Activated CD8-positive, alpha-beta memory T cell treated with anti-CD3 and anti-CD28 coated beads, Interleukin-2, amount 50 U/mL, for 48 hours (primary cell): ENCODE results near the gene SPATA25.
"Not testable (repeated sequence)": the region's sequence is repeated elsewhere in the genome, so short reads cannot be mapped to it uniquely, and the experiment has no call there.

Source experiments
- DNase-seq: peaks from one replicate; pipeline ENCODE4 v3.0.0-alpha.2; 2020

The SPATA25 gene, protein sequence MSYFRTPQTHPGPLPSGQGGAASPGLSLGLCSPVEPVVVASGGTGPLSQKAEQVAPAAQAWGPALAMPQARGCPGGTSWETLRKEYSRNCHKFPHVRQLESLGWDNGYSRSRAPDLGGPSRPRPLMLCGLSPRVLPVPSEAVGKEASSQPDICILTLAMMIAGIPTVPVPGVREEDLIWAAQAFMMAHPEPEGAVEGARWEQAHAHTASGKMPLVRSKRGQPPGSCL

DNA sequence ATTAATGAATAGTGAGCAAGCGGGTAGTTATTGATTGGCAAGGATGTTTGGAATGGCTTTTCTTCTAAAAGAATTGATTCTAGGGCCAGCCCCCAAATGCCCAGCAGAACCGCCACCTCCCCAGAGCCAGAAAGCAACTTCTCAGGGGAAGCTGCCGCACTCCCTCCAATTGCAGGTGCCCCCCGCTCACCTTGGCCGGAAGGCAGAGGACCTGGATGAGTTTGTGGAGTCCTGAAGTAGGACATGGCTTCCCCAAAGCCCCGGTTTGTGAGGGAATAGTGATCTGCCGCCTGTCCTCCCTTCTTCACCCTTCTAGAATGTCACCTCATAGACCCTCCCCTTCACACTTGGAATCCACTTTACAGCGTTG lies at the start of gene SPATA25:
SPATA25 (minus strand) TSS at position 277 of the 370 bp plus-strand sequence; CDS start at position 245, 32 bp downstream.
- DNase-seq, result no peak

DNA sequence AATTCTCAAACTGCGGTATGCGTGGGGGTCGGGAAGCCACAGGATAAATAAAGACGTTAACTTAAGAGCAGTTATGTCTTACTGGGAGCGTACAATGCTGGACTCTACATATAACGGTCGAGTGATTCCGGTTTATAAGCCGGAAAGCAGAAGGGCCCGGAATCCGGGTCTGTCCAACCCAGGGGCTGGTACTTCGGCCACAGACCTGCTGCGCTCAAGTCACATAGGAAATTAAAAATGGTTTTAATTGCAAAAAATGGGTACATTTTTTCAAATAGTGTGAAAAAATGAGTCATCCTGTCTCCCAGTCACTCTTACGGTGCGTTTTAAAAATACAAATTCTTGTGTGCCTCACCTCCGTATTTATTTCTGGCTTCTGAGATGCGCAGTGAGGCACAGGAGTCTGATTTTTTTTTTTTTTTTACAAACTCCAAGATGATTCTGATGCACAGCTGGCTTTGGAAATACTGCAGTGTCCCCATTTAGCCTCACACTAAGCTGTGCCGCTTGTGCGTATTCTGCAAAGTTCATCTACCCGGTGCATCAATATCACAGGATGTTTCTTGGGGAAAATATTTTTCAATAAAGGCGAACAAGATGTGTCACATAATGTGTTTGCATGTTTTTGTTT lies 48.1 kb upstream of the SPATA25 start:
- DNase-seq, result no peak

DNA sequence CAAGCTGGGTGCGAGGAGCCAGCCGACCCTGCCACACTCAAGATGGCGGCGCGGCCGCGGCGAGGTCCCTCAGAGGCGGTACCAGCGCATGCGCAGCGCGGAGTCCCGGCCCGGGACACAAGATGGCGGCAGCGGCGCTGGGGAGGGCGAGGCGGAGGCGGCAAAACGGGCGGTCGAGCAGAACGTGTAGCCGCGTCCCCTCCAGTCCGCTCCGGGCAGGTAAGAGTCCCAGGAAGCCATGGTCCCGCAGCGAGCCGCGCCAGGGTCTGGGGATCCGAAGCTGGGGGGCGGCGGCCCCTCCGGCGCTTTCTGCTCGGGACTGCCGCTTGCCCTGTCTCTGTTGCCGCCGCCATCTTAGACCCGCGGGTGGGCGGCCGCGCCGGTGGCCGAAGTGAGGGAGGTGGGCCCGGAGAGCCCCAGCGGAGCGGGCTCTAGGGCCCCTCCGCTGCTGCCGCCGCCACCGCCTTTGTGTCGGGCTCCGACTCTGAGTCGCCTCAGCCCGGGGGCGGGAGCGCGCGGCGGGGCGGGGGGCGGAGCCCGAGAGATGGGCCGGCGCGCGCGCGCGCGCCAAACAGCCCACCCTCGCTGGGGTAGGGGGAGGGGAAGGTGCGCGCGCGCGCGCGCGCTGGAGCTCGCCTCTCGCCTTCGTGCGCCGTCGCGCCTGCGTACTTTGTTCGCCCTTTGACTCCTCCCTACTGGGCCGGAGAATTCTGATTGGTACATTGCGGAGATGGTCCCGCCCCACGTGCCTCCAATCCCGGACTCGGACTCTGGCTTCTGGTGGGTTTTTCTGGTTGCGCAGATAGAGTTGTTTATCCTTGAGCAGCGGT lies 47.4 kb upstream of the SPATA25 start, which contains the start of gene PCIF1:
PCIF1 (plus strand) TSS at position 98 of the 830 bp plus-strand sequence. CDS start 4,317 bp downstream, outside the sequence.
- peak; percentile 100 for DNase-seq

DNA sequence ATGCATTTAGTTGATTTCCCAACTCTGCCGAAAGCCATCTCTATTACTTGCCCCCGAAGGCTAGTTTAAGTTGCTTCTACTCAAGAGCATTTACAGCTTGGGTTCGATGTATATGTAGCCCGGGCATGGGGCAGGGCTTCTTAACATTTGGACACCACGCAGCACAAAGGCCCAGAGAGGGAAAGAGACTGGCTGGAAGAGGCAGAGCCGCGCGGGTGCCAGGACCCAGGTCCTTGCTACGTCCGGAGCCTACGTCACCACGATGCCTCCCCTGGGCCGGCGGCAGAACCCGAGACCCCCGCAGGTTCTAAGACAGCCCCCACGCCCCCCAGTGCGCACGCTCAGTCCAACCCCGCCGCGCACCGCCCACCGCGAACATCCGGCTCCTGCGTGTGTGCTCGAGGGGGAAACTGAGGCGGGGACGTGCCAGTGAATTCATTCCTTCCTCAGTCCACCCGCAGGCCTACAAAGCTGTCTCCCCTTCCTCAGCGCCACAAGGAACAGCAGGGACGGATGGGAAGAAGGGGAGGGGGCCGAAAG lies 46.7 kb upstream of the SPATA25 start:
- no peak for DNase-seq

DNA sequence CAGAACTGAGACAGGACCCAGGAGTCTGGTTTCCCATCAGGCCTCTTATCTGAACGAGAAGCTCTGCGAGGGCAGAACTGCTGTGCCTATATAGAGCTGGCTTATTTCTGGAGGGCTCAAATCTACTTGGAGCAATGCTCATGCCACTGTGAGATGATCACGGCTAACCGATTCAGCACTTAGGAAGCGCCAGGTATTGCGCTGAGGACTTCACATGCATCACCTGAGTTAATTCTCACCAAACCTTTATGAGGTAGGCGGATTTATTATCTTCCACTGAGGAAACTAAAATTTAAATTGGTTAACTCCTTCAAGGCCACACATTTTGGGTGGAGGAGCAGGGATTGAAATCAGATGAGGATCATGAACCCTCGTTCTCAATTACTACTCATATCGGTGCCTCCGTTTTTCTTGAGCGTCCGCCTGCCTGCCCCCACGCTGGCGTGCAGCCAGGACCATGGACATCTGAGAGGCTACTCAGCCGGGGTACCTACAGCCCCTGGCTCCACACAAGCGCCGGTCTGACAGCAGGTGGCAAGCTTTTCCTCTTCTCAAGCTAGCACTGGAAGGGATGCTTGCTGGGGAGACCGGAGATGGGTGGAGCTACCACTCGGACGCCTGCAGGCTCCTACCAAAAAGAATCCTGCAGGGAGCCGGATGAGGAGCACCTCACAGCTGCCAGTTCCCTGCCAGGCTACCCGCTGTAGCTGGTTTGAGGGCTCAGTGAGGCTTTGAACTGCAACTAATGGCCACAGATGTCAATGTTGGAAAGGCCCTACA lies 46.0 kb upstream of the SPATA25 start:
- peak; percentile 81 for DNase-seq

DNA sequence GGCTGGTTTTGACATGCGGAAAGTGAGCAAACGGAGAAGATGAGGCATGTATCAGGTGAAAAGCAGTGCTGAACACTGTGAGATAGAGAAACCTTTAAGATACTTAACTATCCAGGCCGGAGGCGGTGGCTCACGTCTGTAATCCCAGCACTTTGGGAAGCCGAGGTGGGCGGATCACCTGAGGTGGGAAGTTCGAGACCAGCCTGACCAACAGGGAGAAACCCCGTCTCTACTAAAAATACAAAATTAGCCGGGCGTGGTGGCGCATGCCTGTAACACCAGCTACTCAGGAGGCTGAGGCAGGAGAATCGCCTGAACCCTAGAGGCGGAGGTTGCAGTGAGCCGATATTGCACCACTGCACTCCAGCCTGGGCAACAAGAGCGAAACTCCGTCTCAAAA lies 44.3 kb upstream of the SPATA25 start:
- DNase-seq, result not testable (repeated sequence)

DNA sequence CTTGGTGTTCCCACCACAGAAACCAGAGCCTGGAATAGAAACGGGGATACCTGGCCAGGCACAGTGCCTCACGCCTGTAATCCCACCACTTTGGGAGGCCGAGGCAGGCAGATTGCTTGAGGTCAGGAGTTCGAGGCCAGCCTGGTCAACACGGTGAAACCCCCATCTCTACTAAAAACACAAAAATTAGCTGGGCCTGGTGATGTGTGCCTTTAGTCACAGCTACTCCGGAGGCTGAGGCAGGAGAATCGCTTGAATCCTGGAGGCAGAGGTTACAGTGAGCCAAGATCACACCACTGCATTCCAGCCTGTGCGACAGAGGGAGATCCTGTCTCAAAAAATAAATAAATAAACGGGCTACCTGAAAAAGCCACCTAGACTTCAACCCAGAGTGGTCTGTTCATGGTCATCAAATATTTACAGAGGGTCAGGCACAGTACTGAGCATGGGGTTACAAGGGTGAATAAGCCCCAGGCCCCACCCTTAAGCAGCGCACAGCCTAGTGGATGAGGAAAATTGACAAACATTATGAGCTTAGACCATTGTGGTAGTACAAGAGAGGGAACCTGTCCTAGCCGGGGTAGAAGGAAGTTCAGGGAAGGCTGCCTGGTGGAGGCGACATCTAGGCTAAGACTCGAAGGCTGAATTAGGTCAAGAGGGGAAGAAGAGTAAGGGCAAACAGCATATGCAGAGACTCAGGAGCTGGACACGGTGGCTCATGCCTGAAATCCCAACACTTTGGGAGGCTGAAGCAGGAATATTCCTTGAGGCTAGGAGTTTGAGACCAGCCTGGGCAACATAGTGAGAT lies 39.9 kb upstream of the SPATA25 start:
- DNase-seq, result no peak

DNA sequence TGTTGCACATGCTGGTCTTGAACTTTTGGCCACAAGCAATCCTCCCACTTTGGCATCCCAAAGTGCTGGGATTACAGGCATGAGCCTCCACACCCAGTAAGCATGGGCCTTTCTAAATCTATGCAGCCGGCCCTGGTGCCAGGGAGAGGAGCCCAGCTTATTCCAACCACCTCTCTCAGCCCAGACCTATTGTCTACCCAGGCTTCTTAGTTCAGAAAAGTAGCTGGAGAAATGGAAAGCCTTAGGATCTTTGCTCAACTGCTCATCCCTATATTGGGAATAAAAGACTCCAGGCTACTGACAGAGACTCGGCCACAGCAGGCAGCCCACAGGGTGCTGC lies 39.3 kb upstream of the SPATA25 start:
- DNase-seq, result no peak

DNA sequence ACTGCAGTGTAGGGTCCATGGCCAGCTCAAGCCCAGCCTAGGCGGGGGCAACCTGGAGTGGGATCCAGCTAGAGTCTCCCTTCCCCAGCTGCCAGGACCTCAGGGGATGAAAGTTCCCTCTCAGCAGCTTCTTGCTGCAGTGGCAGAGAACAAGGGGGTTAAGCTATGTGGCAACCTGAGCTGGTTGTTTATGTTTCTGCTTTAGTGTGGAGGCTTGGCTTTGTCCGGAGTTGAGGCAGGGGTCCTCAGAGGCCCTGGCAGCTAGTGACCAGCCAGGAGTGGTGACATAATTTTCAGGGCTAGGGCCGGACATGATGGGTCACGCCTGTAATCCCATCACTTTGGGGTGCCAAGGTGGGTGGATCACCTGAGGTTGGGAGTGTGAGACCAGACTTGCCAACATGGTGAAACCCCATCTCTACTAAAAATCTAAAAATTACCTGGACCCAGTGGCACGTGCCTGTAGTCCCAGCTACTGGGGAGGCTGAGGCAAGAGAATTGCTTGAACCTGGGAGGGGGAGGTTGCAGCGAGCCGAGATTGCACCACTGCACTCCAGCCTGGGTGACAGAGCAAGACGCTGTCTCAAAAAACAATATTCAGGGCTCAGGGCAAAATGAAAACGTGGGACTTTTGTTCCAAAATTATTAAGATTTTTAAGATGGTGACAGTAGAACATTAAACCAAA lies 38.5 kb upstream of the SPATA25 start:
- DNase-seq, result no peak

DNA sequence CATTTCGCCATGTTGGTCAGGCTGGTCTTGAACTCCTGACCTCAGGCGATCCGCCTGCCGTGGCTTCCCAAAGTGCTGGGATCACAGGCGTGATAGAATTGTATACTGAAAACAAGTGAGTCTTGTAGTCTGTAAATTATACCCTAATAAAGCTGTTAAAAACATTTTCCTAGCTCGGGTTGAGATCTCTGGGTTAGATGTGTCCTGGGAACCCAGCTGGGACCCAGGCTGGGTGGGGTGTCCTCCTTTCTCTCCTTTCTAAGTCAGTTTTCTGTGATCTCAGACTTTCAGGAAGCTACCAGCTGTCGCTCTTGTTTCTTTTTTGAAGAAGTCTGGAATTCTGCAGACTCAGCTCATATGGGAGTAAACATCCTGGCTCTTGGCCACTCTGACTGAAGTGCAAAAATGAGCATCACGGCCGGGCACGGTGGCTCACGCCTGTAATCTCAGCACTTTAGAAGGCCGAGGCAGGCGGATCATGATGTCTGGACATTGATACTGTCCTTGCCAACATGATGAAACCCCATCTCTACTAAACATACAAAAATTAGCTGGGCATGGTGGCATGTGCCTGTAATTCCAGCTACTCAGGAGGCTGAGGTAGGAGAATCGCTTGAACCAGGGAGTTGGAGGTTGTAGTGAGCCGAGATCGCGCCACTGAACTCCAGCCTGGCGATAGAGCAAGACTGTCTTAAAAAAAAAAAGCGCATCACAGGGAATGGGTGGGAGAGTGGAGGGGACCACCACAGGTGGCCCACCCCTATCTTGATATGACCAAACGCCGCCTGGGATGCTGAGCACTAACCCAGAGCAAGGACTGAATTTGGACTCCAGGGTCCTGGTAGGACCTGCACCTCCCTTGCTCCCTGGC lies 37.2 kb upstream of the SPATA25 start:
- no peak for DNase-seq

DNA sequence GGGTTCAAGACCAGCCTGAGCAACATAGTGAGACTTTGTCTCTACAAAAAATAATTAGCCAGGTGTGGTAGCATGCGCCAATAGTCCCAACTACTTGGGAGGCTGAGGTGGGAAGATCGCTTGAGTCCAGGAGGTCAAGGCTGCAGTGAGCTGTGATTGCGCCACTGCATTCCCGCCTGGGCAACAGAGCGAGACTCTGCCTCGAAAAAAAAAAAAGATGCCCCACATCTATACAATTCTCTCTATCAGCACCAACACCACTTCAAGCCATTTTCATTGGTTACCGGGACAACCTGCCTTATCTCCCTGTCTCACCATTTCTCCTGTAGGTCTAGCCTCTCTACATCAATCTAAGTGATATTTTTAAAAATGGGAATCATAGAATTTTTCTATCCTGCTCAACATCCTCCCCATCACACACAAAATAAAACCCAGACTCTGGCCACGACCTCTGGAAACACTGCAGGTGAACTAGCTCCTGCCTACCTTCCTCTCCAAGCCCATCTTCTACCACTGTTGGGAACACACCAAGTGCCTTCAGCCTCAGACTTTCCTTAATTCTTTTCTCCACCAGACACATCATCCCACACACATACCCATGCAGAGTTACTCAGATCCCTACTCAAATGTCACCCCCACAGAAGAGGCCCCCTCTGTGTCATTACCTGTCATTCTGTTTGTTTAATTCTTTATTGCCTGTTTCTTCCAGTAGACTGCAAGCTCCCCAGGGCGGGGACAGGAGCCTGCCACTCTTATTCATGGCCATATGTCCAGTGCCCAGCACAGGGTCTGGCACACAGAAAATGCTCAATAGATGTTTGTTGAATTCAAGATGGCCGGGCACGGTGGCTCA lies 34.1 kb upstream of the SPATA25 start:
- DNase-seq, result no peak

DNA sequence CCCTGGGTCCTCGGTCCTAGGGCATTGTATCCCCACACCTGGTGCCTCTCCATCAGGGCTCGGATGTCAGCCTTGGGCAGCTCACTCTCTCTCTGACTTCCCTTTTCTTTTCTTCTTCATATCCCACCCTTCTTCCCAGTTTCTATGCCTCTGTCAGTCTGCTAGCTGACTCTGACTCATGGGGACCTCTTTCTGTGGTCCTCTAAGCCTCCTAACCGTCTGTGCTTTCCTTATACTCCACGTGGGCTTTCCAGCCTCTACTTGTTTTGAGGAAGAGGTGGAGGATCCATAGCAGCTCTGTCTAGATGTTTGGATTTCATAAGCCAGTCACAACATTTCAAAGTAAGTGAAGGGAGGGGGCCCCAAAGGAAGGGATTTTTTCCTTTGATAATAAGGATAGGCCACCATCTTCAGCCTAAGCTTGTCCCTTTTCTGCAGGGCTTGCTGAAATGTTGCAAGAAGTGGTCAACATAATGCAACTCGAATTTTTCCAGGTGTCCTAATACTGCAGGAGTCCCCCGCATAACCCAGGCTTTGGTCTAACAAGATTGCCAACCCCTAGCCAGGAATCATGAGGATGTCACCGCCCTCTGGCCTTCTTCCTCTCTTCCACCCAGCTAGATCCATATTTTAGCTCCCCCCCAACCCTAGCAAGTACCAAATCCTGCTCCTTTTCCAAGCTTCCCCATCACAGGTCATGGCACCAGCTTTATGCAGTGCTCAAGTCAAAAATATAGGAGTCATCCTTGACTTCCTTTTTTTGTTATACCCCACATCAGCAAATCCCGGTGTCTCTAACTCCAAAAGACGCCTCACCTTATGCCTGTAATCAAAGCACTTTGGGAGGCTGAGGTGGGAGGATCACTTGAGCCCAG lies 33.3 kb upstream of the SPATA25 start:
- no peak for DNase-seq

DNA sequence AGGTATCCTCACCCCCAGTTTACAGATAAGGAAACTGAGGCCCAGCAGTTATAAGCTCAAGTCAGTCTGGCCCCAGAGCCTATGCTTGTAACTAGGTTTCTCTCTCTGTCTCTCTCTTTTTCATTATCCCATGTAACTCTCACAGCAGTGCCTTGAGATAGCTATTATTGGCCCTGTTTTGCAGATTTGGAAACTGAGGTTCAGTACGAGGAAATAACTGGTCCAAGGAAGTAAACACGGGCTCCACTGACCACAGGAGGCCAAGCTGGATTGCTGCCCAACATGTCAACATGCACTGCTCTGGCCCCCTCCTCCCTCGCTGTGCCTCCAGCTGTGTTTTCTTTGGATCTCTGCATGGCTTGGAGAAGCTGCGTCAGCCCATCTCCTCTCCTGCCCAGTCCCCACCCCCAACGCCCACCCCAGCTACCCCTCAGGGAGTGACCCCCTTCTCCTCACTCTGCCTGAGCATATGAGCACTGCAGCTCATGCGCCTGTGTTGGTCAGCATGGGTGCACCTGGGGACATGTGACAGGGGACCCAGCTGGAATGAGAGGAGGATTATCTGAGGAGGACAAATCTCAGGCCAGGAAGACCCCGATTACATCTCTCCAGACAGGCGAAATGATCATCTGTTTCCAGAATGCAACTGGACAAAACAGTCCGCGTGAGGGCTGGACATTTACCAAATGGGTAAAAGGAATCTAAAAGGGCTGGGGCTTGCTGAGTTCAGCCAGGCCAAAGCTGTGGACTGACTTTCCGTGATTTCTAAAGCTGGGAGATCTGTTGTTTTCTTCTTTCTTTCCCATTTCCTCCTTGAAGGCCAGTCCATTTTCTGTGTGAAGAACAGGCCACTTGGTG lies 32.3 kb upstream of the SPATA25 start:
- DNase-seq, result no peak

DNA sequence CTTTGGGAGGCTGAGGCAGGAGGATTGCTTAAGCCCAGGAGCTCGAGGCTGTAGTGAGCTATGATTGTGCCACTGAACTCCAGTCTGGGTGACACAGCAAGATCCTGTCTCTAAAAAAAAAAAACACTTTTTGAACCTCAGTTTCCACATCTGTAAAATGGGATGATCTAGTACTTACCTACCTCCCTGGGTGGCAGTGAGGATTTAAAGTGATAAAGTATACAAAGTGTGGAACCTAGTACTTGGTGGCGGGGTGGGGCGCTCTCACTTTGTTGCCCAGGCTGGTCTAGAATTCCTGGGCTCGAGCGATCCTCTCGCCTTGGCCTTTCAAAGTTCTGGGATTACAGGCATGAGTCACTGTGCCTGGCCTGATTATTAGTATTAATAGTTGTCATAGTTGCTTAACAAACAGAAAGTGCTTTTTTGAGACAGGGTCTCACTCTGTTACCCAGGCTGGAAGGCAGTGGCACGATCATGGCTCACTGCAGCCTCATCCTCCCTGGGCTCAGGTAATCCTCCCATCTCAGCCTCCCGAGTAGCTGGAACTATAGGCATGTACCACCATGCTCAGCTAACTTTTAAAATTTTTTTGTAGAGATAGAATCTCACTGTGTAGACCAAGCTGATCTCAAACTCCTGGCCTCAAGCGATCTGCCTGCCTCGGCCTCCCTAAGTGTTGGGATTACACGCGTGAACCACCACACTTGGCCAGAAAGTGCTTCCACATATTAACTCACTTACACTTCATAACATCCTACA lies 31.5 kb upstream of the SPATA25 start:
- no peak for DNase-seq

DNA sequence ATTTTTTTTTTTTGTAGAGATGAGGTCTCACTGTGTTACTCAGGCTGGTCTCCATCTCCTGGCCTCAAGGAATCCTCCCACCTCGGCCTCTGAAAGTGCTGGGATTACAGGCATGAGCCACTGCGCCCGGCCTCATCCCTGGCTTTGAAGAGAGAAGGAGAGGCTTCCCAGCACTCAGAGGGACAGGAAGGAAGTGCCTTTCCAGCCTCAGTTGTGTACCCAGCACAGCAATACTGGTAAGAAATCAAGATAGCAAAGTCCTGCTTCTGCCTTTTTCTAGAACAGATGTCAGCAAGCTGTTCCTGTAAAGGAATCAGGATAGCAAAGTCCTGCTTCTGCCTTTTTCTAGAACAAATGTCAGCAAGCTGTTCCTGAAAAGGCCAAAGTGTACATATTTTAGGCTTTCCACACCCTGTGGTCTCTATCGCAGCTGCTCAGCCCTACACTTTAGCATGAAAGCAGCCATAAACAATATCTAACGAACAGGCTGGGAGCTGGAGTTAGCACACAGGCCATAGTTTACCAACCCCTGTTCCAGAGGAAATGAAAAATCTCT lies 30.8 kb upstream of the SPATA25 start:
- no peak for DNase-seq

DNA sequence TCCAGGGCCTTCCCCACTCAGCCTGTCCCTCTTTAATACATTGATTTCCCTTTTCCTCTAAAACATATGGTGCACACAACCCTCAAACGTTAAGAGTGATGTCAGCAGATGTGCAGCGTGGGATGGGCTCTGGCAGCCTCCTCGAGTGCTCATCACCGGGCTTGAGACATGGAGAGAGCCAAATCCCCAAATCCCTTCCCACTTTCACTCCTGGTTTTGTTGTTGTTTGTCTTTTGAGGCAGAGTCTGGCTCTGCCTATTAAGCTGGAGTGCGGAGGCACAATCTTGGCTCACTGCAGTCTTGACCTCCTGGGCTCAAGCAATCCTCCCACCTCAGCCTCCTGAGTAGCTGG lies 30.3 kb upstream of the SPATA25 start:
- no peak for DNase-seq
